Islet of Langerhans (tissue), 1 donor: Measurements from ENCODE around the gene PARD3.

Experiments used
- FAIRE-seq: peaks from one replicate; lab custom pipeline; 2011; peaks lifted over from hg19 to GRCh38; lab: Jason Lieb, UNC

Gene PARD3

GRCh38 chr10:34206935-34207268 lies 608.2 kb downstream of the PARD3 start:
- no peak for FAIRE-seq

DNA sequence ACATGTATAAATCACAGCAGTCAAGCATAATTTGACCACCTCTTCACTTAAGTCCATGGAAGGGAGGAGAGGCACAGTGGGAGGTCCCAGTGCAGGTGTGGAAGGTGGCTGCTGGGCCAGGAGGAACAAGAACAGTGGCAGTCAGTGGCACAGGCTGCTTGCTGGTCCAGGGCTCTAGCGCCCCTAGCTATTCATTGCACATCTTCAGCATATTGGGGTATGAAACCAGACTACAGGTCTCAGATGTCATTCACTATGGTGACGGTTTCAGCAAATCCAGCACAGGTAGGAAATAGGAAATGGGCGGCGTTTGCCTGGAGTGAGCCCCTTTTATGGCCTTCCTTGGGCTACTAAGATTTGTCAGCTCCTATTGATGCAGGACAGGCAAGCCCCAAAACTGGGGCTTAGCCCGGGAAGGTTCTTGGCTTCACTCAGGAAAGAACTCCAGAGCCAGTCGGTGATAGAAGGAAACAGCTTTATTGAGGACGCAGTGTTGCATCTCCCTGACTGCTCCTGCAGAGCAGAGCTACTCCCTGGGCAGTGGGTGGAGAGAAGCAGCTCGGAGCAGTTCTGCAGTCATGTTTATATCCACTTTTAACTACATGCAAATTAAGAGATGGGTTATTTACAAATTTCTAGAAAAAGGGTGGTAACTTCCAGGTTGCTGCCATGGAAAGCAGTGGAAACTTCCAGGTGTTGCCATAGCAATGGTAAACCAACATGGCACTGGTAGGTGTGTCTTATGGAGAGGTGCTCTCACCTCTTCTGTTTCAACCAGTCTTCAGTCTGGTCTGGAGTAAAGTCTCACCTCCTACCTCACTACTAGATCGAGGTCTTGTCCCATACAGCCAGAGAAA lies 608.8 kb downstream of the PARD3 start:
- no peak for FAIRE-seq

DNA sequence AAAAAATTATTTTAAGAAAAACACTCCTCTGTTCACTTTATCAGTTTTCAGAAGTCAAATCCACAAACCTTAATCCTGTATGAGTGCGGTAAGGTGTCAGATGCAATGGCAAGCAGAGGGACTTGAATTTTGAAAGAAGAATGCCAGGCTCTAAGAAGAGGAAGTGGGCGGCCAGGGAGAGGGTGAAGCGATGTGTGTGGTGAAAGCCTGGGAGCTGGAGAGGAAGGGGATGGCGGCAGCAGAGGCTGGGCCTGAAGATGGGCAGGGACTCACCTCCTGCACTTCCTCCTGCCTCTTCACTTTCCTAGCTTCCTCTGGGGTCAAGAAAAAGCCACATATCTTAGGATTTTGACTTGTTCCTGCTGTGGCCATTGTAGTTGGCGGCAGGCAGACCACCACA lies 609.6 kb downstream of the PARD3 start:
- FAIRE-seq: no peak

- no peak for FAIRE-seq
These were observed 611.0 kb downstream of the PARD3 start for GRCh38 chr10:34203966-34204630.

- peak; percentile 5 for FAIRE-seq
These were observed 614.7 kb downstream of the PARD3 start for GRCh38 chr10:34200355-34200901.

GRCh38 chr10:34198953-34199352 lies 616.1 kb downstream of the PARD3 start:
- no peak for FAIRE-seq

DNA sequence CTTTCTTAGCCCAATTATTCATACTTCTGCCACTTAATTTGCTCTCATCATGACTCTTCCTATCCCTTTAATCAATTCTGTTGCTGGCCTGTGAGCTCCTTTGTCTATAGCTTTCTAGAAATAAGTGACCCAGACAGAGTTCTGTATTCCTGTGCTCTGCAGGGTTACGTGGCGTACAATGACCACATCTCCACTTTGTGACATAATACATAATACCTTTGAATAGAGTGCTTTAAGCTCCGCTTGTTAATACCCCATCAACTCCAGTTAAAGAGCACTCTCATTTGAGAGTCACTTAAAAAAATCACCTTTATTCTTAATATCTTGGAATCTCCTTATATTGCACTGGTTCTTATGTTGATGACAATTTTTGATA lies 619.0 kb downstream of the PARD3 start:
- FAIRE-seq: no peak

GRCh38 chr10:34195364-34196057 lies 619.6 kb downstream of the PARD3 start:
- FAIRE-seq: no peak

GRCh38 chr10:34193931-34194626 lies 621.0 kb downstream of the PARD3 start:
- FAIRE-seq: peak; percentile 95

DNA sequence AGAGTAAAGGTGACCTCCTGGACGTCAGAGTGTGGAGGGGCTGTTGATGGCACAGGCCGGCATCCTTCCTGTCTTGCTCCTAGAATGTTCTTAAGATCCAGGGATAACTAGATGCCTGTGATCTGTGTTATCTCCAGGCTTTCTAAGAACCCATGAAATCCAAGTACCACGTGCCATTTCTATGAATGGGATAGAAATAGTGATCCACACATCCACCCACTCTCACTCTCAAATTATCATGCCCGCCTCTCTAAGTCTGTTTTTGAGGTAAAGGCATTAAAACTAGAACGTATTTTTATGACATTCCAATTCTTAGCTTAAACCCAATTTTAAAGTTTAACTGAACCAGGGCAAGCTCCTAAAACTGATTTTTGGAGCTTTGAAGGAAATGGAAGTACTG lies 622.5 kb downstream of the PARD3 start:
- no peak for FAIRE-seq

DNA sequence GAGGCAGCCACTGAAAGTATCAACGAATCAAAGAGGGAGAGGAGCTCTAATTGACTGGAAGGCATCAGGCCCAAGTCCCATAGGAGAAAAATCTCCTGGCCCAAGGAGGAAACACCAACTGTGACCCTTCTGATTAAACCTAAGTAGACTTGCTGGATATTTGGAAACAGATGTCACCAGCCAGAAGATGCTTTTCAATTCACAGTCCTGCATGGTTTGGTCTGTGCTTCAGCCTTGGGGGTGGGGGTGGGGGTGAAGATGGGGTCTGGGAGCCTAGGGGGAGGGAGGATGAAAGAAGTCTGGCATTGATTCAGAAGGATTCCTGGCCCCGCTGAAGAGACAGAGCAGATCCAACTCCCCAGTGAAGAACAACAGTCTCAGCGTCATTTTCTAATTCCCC lies 623.7 kb downstream of the PARD3 start:
- FAIRE-seq: no peak

DNA sequence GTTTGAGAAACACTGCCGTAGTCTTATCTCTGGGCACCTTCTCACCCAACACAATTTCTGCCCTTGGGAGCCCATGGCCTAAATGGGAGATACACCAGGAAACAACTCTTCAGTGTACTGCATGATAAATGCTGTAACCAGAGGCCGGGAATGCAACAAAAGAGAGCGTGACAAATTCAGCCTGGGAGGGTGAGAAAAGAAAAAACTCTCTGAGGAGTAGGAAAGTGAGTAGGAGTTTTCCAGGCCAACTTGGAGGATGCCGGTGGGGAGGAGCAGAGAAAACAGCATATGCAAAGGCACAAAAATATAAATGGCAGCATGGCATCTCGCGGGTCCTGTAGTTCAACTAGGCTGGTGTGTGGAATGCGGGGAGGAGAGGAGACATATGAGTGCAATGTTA lies 624.5 kb downstream of the PARD3 start:
- FAIRE-seq: no peak

GRCh38 chr10:34189830-34190229 lies 625.3 kb downstream of the PARD3 start:
- FAIRE-seq: no peak

DNA sequence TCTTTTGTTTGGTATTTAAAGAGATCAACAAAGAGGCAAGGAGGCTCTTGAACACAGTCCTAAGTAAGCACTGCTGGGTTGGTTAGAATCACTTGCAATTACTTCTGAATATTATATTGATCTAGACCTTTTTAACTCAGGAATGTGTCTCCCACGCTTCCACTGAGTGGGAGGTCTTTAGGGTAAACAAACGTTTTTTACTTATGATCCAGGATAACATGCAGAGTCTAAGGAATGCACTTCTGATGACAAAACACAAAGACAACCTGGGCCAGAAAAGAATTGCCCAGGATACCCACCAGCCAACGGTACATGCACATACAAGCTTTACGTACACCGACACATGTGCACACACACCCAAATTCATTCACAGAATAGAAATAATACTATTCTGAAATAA lies 626.9 kb downstream of the PARD3 start:
- FAIRE-seq: no peak

DNA sequence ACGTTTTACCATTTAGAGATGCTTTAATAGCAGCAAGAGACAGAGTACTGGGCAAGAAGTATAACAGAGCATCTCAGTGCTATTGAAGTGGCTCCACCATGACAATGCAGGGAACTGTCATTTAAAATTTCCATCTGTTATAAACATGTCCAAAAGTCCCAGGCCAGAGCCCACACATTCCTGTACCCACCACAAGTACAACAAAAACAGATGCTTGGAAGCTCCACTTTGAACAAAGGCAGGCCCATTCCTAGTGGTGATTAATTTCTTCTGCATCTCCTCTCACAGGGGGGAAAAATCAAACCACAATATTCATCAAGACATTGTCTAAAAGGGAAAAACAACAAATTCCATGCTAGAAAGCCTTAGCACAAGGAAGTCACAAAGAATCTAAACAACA lies 627.9 kb downstream of the PARD3 start:
- FAIRE-seq: no peak

DNA sequence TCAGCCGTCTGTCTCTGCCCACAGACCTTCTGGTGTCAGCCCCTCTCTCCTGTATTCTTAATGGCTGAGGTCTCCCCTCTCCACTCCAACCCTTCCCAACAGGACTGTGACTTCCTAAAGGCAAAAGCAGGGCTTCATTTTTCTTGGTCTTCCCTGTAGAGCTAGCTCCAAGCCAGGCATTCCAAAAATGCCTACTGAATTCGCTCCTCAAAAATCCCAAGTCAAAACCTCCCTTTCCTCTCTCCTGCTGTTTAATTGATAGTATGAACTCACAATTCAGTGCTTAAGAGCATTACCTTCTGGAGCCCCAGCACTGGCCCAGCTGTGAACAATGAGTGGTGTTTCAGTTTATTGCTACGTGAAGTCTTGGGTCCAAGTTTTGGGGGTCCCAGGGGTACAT lies 628.4 kb downstream of the PARD3 start:
- no peak for FAIRE-seq

- FAIRE-seq: no peak
These were observed 629.1 kb downstream of the PARD3 start for GRCh38 chr10:34185998-34186397.

DNA sequence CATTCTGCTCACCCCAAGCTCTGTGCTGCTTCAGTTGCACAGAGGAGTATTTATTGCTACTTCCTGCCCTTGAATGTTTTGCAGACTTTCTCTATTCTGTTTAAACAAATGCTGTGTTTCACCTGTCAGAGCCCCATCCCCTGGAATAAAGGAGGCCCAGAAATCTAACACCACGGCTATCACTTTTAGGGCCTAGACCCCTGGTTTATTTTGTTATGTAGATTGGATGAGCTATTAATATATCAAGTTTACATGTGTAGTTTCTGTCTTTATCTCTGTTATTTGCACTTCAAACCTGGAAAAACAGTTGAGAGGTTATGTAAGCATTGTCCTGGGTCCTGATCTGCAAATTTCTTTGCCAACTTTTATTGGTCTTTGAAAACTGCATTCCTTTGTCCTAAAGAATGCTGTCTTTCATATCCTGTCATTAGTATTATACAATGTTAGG lies 630.1 kb downstream of the PARD3 start:
- FAIRE-seq: no peak

DNA sequence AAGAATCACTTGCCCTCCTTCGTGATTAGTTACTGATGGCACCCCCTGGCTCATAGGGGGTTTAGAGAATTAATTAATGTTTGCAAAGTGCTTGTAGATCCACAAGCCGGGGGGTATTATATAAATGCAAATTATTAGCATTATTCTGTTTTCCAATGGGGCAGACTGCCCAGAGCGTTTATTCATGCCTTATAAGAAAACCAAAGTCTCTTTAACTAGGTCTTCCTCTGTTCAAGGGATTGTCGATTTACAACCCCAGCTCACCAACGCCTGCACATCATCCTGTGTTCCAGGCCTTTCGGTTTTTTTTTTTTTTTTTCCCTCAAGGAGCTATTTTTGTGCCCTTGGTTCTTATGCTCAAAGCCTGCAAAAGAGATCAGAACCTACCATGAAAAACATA lies 630.7 kb downstream of the PARD3 start:
- FAIRE-seq: no peak

- no peak for FAIRE-seq
These were observed 631.9 kb downstream of the PARD3 start for GRCh38 chr10:34183016-34183796.

GRCh38 chr10:34181553-34182300 lies 633.4 kb downstream of the PARD3 start:
- FAIRE-seq: no peak
